Neuronal stem cell (in vitro differentiated cells): Measurements from ENCODE around the gene SPINT1.
"Not testable (repeated sequence)": the region's sequence is repeated elsewhere in the genome, so short reads cannot be mapped to it uniquely, and the experiment has no call there.

Source experiments
- DNase-seq: peaks from one replicate; pipeline ENCODE4 v3.0.0-alpha.2; 2013; ENCODE audit warnings: low spot score
- H2AFZ ChIP-seq: one replicate; pipeline ENCODE4 v1.6.1; 2013; ENCODE audit warnings: mild to moderate bottlenecking, low read length, inconsistent platforms
- H2AK5ac ChIP-seq: 2 replicates; pipeline ENCODE4 v1.6.1; 2013; ENCODE audit warnings: low read depth, mild to moderate bottlenecking, inconsistent platforms, low read length, moderate library complexity, mixed read lengths
- H2BK120ac ChIP-seq: 2 replicates; pipeline ENCODE4 v1.6.1; 2013; ENCODE audit warnings: low read depth, mild to moderate bottlenecking, inconsistent platforms, low read length, moderate library complexity, mixed read lengths
- H2BK12ac ChIP-seq: one replicate; pipeline ENCODE4 v1.6.1; 2013; ENCODE audit warnings: low read length, inconsistent platforms
- H2BK15ac ChIP-seq: 2 replicates; pipeline ENCODE4 v1.6.1; 2013; ENCODE audit warnings: mild to moderate bottlenecking, low read length, inconsistent platforms, mixed read lengths
- H2BK5ac ChIP-seq: one replicate; pipeline ENCODE4 v1.6.1; 2013; ENCODE audit warnings: inconsistent platforms, mild to moderate bottlenecking, low read length, moderate library complexity
- H3K14ac ChIP-seq: one replicate; pipeline ENCODE4 v1.6.1; 2013; ENCODE audit warnings: low read length, inconsistent platforms
- H3K18ac ChIP-seq: 2 replicates; pipeline ENCODE4 v1.6.1; 2013; ENCODE audit warnings: low read length, inconsistent platforms
- H3K23ac ChIP-seq: 2 replicates; pipeline ENCODE4 v1.6.1; 2013; ENCODE audit warnings: low read depth, mild to moderate bottlenecking, mixed read lengths, low read length, inconsistent platforms; ENCODE audit not compliant: poor library complexity
- H3K27ac ChIP-seq: replicated peaks from 3 replicates; pipeline ENCODE4 v1.5.1; 2013; ENCODE audit warnings: low read length, inconsistent platforms
- H3K27me3 ChIP-seq, 3 experiments: 2 replicates each; pipeline ENCODE4 v1.6.1; 2013; ENCODE audit warnings: low read length in 3 of 3, mild to moderate bottlenecking in 2 of 3, inconsistent platforms in 1 of 3, low read depth in 1 of 3, mixed read lengths in 1 of 3, moderate library complexity in 1 of 3; ENCODE audit not compliant: control insufficient read depth in 3 of 3, insufficient read depth in 3 of 3
- H3K36me3 ChIP-seq, 2 donors: replicated peaks in 1 of 2; 2 replicates each; pipeline ENCODE4 v1.6.1; 2013; ENCODE audit warnings: low read length in 2 of 2; ENCODE audit not compliant: control insufficient read depth in 2 of 2, insufficient read depth in 2 of 2
- H3K4ac ChIP-seq: 2 replicates; pipeline ENCODE4 v1.6.1; 2013; ENCODE audit warnings: inconsistent platforms, mild to moderate bottlenecking, low read length, moderate library complexity
- H3K4me1 ChIP-seq, 2 donors: 1 replicate in 1 of 2; 2 replicates in 1 of 2; pipeline ENCODE4 v1.6.1; 2013; ENCODE audit warnings: low read length in 2 of 2, low read depth in 1 of 2; ENCODE audit not compliant: control insufficient read depth in 2 of 2, insufficient read depth in 1 of 2
- H3K4me2 ChIP-seq: one replicate; pipeline ENCODE4 v1.6.1; 2013; ENCODE audit warnings: mild to moderate bottlenecking, low read length, inconsistent platforms; ENCODE audit not compliant: insufficient read depth, poor library complexity, severe bottlenecking
- H3K4me3 ChIP-seq, 2 donors: 2 replicates each; pipeline ENCODE4 v1.5.1; 2013; ENCODE audit warnings: low read length in 2 of 2, mild to moderate bottlenecking in 2 of 2, inconsistent platforms in 1 of 2, moderate library complexity in 1 of 2
- H3K79me1 ChIP-seq: one replicate; pipeline ENCODE4 v1.6.1; 2013; ENCODE audit warnings: low read depth, mild to moderate bottlenecking, inconsistent platforms, low read length, moderate library complexity
- H3K9ac ChIP-seq: one replicate; pipeline ENCODE4 v1.6.1; 2013; ENCODE audit warnings: mild to moderate bottlenecking, low read depth, low read length, inconsistent platforms; ENCODE audit not compliant: poor library complexity
- H3K9me3 ChIP-seq, 2 donors: replicated peaks in 1 of 2; 2 replicates each; pipeline versions ENCODE3 to v1.6.1; 2013; ENCODE audit warnings: low read length in 2 of 2, mild to moderate bottlenecking in 2 of 2, inconsistent platforms in 1 of 2, low read depth in 1 of 2, mixed read lengths in 1 of 2, moderate library complexity in 1 of 2; ENCODE audit not compliant: control insufficient read depth in 2 of 2, insufficient read depth in 1 of 2
- H4K8ac ChIP-seq: one replicate; pipeline ENCODE4 v1.6.1; 2013; ENCODE audit warnings: low read depth, mild to moderate bottlenecking, inconsistent platforms, low read length, moderate library complexity
- H4K91ac ChIP-seq: one replicate; pipeline ENCODE4 v1.6.1; 2013; ENCODE audit warnings: low read length, low read depth, mild to moderate bottlenecking, inconsistent platforms; ENCODE audit not compliant: poor library complexity
- WGBS, 2 donors: extraction: QIAGEN DNeasy Blood & Tissue Kit; methylation state at CpG; one replicate each; pipeline ENCODE4 v1.1.7; 2013; ENCODE audit warnings: missing lambda C conversion rate in 2 of 2, mixed read lengths in 1 of 2; ENCODE audit not compliant: insufficient read length in 2 of 2, insufficient replicate concordance in 1 of 2; ENCODE audit errors: extremely low coverage in 2 of 2; 5-methylcytosine and 5-hydroxymethylcytosine counted together

SPINT1 gene

DNA sequence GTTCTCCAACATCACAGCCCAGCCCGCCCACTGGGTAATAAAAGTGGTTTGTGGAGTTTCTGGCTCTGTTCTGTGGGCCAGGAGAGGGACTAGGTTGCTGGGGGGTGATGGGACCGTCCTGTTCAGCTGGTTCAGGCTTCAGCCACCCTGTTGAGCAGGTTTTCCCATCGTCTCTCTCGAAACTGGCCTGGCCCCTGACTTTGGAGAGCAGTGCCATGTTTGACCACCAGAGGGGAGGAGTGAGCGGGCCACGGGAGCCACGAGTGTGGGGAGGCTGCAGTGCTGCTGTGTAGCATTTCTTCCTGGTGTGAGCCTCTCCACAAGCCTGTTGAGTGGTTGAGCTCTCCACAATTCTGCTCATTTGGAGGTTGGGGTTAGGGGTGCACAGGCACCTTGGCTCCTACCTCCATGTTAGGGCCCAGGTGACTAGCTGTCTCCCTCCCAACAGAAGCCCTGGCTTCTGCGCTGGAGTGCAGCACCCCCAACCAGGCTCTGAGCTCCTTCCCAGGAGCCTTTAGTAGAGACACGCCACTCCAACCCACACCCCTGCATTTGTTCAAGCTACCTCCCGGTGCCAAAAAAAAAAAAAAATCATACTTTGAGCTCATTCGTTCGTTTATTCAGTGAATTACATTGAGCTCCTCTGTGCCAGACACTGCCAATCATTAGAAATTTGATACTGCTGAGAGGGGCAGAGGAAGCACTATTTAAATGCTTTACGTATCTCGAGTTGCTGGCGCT lies 13.9 kb downstream of the SPINT1 start:
- DNase-seq = peak; percentile 75
- Histone ChIP-seq H4K91ac (no peak overlapping the region), H2AFZ (peak overlapping the region; percentile 88), H3K4me1 (peaks cover 1 to 2% of the 10 kb centered on the region in 2 donors), H3K9me3 (no peaks in the 10 kb centered on the region), H3K36me3 (no peaks in the 10 kb centered on the region), H2BK120ac (no peak overlapping the region), H3K23ac (no peak overlapping the region), H3K79me1 (no peaks in the 10 kb centered on the region), H3K14ac (no peak overlapping the region), H3K27ac (no peak overlapping the region), H2BK5ac (no peak overlapping the region), H2BK15ac (no peak overlapping the region), H2BK12ac (no peak overlapping the region), H3K27me3 (peaks cover 0 to 32% (median 0%) of the 10 kb centered on the region in 3 experiments), H3K18ac (peak overlapping the region; percentile 11), H4K8ac (peak overlapping the region; percentile 5), H3K4me2 (no peak overlapping the region), H2AK5ac (no peak overlapping the region), H3K4me3 (no peak overlapping the region), H3K4ac (no peak overlapping the region), H3K9ac (no peak overlapping the region)
- no CpG with 5 or more reads among the region's 15 CpGs for WGBS, 2 donors

DNA sequence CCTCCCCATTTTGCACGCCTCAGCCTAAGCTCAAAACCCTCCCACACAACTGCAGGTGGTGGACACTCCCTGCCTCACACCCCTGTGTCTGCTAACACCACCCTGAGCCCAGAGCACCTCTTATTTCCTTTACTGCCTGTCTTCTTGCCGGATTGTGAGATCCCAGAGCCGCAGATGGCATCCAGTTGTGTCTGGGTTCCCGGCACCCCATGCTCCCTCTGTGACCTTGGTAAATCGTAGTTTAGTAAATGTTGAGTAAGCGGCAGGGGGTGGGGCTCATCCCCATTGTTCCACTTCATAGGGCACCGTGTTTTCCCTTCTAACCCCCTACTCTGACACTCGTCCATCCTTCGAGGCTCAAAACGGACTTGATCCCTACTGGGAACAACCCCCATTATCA lies 14.9 kb downstream of the SPINT1 start:
- Histone ChIP-seq H3K4me3 (peak overlapping the region in 1 of 2 donors; percentile 0), H3K23ac (no peak overlapping the region), H3K36me3 (no peaks in the 10 kb centered on the region), H3K4me2 (no peak overlapping the region), H4K91ac (no peak overlapping the region), H2AFZ (no peak overlapping the region), H4K8ac (no peak overlapping the region), H3K18ac (no peak overlapping the region), H2BK15ac (no peak overlapping the region), H3K79me1 (no peaks in the 10 kb centered on the region), H2BK120ac (no peak overlapping the region), H3K27me3 (peaks cover 0 to 27% (median 0%) of the 10 kb centered on the region in 3 experiments), H3K9ac (no peak overlapping the region), H2BK5ac (no peak overlapping the region), H2BK12ac (no peak overlapping the region), H3K9me3 (no peaks in the 10 kb centered on the region), H3K14ac (no peak overlapping the region), H3K4me1 (peaks cover 1 to 2% of the 10 kb centered on the region in 2 donors), H2AK5ac (no peak overlapping the region), H3K27ac (no peak overlapping the region), H3K4ac (no peak overlapping the region)
- DNase-seq = no peak
- WGBS, 2 donors = no CpG with 5 or more reads among the region's 10 CpGs

GRCh38 chr15:40859206-40859851 lies 15.5 kb downstream of the SPINT1 start:
- no peaks in the 10 kb centered on the region for H3K79me1 ChIP-seq
- no peak overlapping the region for H3K27ac ChIP-seq
- peak overlapping the region; percentile 12 for H3K4me2 ChIP-seq
- no peak overlapping the region for H3K23ac ChIP-seq
- H4K8ac ChIP-seq = no peak overlapping the region
- H2BK5ac ChIP-seq = no peak overlapping the region
- H3K4ac ChIP-seq = no peak overlapping the region
- H3K27me3 ChIP-seq = peaks cover 0 to 23% (median 0%) of the 10 kb centered on the region in 3 experiments
- no peak overlapping the region for H2BK120ac ChIP-seq
- peak overlapping the region; percentile 41 for H2AFZ ChIP-seq
- peaks cover 1 to 2% of the 10 kb centered on the region in 2 donors for H3K4me1 ChIP-seq
- H3K14ac ChIP-seq = no peak overlapping the region
- no peak overlapping the region for H4K91ac ChIP-seq
- no CpG with 5 or more reads among the region's 18 CpGs for whole genome bisulfite sequencing, 2 donors
- H3K18ac ChIP-seq = peak overlapping the region; percentile 25
- H2AK5ac ChIP-seq = peak overlapping the region; percentile 30
- H2BK15ac ChIP-seq = no peak overlapping the region
- no peaks in the 10 kb centered on the region for H3K36me3 ChIP-seq
- DNase-seq = peak; percentile 79
- H3K9me3 ChIP-seq = no peaks in the 10 kb centered on the region
- peak overlapping the region in 1 of 2 donors; percentile 15 for H3K4me3 ChIP-seq
- no peak overlapping the region for H2BK12ac ChIP-seq
- H3K9ac ChIP-seq = no peak overlapping the region

DNA sequence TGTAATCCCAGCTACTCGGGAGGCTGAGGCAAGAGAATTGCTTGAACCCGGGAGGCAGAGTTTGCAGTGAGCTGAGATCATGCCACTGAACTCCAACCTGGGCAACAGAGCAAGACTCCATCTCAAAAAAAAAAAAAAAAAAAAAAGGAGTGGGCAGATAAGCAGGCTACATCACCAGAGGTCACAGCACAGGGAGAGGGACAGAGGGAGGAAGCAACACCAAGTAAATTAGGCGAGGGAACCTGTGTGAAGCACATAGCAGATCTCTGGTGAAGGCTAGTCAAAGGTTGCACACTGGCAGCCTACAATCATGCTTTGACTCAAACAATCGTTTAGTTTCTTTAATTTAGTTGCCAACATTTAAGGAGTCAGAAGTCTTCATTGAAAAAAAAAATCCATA lies 17.3 kb downstream of the SPINT1 start:
- not testable (repeated sequence) for H3K9me3 ChIP-seq, H2AK5ac ChIP-seq, H3K18ac ChIP-seq, H3K36me3 ChIP-seq, H3K4me2 ChIP-seq, DNase-seq, H3K14ac ChIP-seq, H4K8ac ChIP-seq, H2BK120ac ChIP-seq, H2BK5ac ChIP-seq, H2BK15ac ChIP-seq, H3K4me1 ChIP-seq, H4K91ac ChIP-seq, H3K27ac ChIP-seq, H3K4ac ChIP-seq, H3K79me1 ChIP-seq, H2AFZ ChIP-seq, H3K4me3 ChIP-seq, H2BK12ac ChIP-seq, H3K9ac ChIP-seq, H3K23ac ChIP-seq
- H3K27me3 ChIP-seq = peaks cover 0 to 16% (median 0%) of the 10 kb centered on the region in 3 experiments
- no CpG with 5 or more reads among the region's 4 CpGs for WGBS, 2 donors
